Muscle of arm (tissue), 12 donors: ENCODE data around the gene MEMO1. TPM values are rescaled to one million over a fixed set of nuclear protein-coding genes. Genes with fewer than 3 reads are reported as not detected.
"Not testable (repeated sequence)": the region's sequence is repeated elsewhere in the genome, so short reads cannot be mapped to it uniquely, and the experiment has no call there.

ENCODE experiments used
- DNase-seq: peaks from one replicate; pipeline ENCODE4 v3.0.0-alpha.2; 2013
- polyA plus RNA-seq, 12 donors: library from polyadenylated mRNA; unstranded; fragments of 120-200 nt; gene quantifications; one replicate each; pipeline ENCODE4 v1.2.1, GENCODE V29; 2013; ENCODE audit not compliant: insufficient read length in 12 of 12

Gene MEMO1
- polyA plus RNA-seq, 12 donors = 13.0 to 46.0 (median 42.8) TPM; not detected in 1

GRCh38 chr2:32003791-32004190 is 7.0 kb downstream of the MEMO1 start:
- DNase-seq = no peak

- DNase-seq = no peak
Measured at GRCh38 chr2:32002406-32002805, 8.4 kb downstream of the MEMO1 start.

- DNase-seq = no peak
Measured at GRCh38 chr2:31999438-31999837, 11.4 kb downstream of the MEMO1 start.

DNA sequence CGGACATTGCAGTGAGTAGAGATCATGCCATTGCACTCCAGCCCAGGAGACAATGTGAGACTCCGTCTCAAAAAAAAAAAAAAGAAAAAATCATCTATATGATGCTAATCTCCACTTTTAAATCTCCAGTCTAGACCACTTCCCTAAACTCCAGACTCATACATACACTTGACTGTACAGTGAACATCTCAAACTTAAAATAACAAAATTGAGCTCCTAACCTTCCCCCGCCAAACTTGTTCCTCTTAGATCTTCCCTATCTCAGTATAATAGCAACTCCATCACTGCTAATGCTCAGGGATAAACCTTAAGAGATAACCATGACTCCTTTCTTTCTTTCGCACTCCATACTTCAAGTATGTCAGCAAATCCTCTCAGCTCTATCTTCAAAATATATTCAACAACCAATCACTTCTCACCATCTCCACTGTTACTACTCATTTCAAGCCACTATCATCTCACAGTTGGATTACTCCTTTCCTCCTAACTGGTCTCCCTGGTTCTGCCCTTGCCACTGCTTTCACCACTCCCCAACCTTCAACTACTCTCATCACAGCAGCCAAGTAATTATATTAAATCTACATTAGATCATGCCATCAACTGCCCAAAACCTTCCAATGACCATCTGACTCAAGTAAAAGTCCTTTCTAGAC is 12.0 kb downstream of the MEMO1 start:
- no peak for DNase-seq

GRCh38 chr2:31997653-31998052 is 13.2 kb downstream of the MEMO1 start:
- no peak for DNase-seq

GRCh38 chr2:31996571-31997150 is 14.1 kb downstream of the MEMO1 start:
- no peak for DNase-seq

GRCh38 chr2:31992934-31993333 is 17.9 kb downstream of the MEMO1 start:
- DNase-seq = no peak

GRCh38 chr2:31992025-31992579 is 18.7 kb downstream of the MEMO1 start:
- DNase-seq = no peak

DNA sequence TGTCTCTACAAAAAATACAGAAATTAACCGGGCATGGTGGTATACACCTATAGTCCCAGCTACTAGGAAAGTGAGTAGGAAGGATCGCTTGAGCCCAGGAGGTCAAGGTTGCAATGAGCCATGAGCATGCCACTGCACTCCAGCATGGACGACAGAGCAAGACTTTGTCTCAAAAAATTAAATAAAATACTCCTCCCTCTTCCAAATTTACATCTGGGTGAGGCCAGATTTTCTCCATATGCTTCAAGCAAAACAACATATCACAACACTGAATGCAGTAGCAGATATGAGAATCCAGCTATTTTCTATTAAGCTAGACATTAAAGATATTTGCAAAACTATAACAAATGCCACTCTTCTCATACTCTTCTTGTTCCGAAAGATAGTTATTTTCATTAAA is 20.9 kb downstream of the MEMO1 start:
- DNase-seq = no peak

DNA sequence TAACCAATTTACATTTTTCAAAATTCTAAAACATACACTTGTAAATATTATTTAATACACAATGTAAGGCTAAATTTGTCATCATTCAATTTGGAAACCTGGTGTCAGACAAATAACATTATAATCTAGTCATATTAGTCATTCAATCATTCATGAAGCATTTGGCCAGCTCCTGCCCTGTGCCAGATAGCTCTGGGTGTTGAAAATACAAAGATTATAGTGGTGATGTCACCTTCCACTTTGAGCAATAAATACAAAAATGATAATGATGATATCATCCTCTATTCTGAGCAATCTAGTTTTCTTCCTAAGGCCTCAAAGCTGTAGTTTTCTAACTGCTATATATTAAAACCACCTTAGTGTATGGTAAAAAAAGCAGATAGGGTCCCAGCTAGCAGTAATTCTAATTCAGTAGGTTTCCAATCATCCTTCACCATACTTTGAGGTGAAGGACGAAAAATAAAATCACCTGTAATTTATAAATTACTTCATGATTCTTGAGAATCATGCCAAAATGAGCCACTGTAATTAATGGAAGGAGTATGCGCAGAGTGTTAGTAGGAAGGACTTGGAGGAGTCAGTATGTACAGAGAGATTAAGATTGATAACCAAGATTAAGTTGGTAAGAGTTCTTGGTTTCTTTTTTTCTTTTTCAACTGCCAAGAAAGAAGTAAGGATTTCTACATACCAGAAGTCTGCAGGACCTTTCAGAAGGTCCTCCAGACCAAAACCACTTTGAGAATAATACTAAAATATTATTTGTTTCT is 23.2 kb downstream of the MEMO1 start:
- no peak for DNase-seq

DNA sequence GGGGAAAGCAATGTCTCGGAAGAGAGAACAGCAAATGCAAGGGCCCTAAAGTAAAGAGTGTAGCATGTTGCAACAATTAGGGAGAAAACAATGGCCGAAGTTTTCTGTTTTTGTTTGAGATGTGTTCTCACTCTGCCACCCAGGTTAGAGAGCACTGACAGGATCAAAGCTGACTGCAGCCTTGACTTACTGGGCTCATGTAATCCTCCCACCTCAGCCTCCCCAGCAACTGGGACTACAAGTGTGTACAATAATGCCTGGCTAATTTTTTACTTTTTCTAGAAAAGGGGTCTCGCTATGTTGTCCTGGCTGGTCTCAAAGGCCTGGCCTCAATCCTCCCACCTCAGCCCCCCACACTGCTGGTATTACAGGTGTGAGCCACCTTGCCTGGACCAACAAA is 23.9 kb downstream of the MEMO1 start:
- DNase-seq = no peak

DNA sequence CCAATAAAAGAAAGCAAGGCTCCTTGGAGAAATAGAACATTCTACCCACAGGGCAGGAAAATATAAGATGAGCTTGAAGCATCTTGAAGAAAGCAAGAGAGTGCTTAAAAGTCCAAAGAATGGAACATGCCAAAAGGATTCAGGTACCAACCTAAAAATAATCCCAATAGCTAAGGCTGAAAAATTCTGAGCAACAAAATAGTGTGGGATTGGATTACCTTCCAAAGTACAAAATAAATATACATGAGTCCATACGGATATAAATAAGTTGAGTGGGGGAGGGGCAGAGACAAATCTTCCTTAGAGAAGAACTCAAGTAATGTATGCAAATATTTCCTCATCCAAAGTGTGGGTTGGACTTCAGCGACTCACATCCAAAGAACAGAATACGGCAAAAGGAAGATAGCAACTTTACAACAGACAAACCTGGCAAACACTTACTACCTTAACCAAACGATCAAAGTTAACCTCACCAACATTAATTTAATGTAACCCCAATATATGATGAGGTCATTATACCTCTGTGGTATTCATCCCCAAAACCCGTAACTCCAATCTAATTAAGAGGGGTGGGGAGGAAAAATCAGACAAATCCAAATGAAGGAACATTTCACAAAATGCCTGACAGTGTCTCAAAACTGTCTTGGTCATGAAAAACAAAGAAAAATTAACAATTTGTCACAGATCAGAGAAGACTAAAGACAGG is 26.9 kb downstream of the MEMO1 start:
- DNase-seq = no peak

DNA sequence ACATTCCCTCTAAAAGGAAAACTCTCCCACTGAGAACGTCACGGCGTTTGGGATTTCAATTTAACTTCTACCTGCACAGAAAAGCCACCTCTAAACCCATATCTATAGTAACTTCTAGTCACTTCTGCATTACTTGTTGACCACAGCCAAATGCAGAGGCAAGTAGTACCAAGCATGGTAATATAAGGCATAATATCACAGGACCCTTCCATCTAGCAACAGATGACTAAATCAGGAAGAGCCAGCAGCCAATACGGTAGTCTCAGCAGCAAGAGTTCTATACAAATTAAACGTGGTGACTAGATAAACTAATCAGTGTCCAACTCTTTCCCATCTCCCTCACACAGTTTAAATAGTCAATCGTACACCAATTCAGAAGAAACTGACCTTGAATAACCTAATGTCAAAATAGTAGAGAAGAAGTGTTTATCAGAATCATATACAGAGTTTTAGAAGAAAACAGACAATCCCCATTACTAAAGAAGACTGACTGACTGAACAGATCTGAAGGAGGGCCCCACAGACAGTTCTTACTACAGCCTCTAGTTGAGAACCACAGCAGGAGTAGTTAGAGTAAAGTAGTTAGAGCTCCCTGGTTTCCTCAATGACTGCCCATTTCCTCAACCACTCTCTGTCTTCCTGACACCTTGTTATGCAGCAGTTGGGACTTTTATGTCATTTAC is 30.0 kb downstream of the MEMO1 start:
- DNase-seq = no peak

- no peak for DNase-seq
Measured at GRCh38 chr2:31979956-31980355, 30.9 kb downstream of the MEMO1 start.

DNA sequence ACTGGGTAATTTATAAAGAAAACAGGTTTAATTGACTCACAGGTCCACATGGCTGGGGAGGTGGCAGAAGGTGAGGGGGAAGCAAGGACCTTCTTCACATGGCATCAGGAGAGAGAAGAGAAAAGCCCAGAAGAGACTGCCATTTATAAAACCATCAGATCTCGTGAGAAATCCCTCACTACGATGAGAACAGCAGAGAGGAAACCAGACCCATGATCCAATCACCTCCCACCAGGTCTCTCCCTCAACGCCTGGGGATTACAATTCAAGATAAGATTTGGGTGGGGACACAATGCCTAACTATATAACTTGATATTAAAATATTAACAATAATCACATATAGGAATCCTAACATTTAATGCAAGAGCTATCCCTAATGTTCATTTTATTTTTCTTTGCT is 31.8 kb downstream of the MEMO1 start:
- no peak for DNase-seq

GRCh38 chr2:31978436-31978835 is 32.4 kb downstream of the MEMO1 start:
- no peak for DNase-seq

DNA sequence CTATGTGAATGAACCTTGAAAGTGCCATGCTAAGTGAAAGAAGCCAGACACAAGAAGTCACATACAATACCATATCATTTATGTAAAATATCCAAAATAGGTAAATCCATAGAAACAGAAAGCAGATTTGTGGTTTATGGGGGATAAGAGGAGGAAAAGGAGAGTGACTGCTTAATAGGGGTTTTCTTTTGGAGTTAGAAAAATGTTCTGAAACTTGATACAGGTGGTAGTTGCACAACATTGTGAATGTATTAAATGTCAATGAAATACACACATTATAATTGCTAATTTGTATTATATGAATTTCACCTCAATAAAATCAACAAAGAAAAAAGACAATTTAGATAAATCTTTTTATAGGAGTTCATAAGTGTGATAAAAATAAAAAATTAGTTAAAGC is 37.1 kb downstream of the MEMO1 start:
- DNase-seq = no peak

DNA sequence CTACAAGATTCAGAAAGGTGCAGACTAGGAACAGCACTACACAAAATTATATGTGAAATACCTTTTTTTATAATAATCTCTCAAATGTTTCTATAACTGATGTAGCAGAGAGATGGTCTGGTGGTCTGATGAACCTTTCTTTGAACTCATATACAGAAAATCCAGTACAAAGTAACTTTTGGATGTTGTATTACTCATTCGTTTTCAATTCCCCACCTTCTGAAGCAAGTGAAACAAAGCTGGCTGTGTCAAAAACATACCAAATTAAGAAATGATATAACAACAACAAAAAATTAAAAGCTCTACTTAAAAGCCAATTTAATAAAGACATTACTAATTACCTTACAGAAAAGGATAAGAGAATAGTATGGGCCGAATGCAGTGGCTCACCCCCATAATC is 38.7 kb downstream of the MEMO1 start:
- DNase-seq = no peak

- no peak for DNase-seq
Measured at GRCh38 chr2:31969178-31969577, 41.6 kb downstream of the MEMO1 start.

GRCh38 chr2:31967790-31968189 is 43.0 kb downstream of the MEMO1 start:
- no peak for DNase-seq

GRCh38 chr2:31966402-31966801 is 44.4 kb downstream of the MEMO1 start:
- DNase-seq = not testable (repeated sequence)

- no peak for DNase-seq
Measured at GRCh38 chr2:31965094-31965493, 45.7 kb downstream of the MEMO1 start.
